Stimulated activated naive CD4-positive, alpha-beta T cell (primary cell): ENCODE results near the gene TMEM140.
A peak's percentile ranks its signal among the peaks of the same experiment; 100 is the strongest.
"Not testable (repeated sequence)": the region's sequence is repeated elsewhere in the genome, so short reads cannot be mapped to it uniquely, and the experiment has no call there.

Experiments
- DNase-seq, 6 experiments: peaks; one replicate each; lab custom pipeline; 2025; lab: John Stamatoyannopoulos, UW

Gene TMEM140

GRCh38 chr7:135195156-135195555, 47.3 kb downstream of the TMEM140 start:
- no peak for DNase-seq

DNA sequence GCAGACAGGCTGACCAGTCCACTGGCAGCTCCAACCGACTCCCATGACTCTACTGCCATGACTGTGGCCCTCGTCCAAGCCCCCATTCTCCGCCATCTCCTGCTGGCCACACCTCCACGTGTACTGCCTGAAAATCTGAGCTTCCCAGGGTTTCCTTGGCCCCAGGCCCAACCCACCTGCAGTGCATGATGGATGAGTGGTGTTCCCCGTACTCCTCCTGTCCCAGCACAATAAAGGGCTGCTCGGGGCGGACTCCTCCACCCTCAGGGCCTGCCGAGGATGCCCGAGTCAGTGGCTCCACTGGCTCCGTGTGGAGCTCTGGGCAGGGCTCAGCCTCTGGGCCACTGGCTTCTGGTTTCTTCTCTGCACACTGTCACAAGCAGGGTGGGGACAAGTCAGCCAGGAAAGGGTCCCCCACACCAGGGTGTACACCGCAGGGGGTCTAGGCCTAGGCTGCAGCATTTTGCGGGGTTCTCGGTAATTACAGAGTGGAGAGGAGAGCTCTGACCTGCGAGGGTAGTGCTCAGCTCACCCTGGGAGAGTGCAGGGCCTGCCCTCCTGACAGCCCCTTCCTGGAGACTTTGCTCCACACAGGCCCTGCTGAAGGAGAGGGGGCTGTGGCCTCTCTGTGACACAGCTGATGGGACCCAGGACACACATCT, 48.2 kb downstream of the TMEM140 start:
- DNase-seq, result no peak

DNA sequence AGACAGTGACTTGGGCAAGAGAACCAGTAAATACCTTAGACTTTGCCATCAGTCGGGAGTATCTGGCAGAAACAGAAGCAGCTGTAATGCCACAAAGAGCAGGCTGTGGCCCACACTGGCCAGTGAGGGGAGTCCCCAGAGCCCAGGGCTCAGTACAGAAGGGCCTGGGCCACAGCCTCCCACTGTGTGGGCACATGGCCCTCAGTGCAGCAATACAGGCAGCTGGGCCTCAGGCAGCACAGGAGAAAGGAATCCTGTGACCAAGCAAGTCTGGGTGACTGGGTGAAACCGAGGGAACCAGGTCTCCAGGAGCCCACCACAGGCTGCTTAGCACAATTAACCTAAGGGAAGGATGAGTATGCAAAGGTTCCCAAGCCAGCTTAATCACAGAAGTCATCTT, 49.5 kb downstream of the TMEM140 start:
- no peak for DNase-seq

DNA sequence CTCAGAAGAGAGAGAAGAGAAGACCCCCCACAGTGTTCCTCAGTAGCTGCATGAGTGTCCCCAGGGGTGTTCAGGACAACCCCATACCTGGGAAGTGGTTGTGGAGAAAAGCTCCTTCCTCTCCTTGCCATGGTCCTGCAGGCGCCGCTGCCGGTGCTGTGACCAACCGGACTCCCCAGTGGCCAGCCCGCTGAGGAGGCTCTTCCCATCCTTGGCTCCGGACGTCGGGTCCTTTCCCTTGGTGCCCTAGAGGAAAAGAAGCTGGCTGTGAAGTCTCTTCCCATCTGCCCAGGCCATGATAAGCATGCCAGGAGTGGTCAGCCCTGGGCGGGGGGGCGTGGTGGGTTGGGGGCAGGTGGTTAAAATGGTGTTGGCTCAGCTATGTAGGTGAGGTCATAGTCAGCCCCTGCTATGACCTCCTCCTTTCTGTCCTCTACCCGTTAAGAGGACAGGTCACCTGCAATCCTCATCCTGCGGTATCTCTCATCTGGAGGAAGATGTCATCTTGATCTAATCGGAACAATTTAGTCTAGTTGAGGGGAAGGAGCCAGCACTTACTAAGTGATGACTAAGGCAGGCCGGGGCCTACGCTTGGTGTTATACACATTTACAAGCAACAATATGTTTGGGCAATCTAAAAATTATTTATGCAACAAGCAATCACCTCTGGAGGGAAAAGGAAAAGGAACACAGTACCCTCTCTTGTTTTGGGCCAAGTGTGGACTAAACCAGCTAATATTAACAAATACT, 50.2 kb downstream of the TMEM140 start:
- DNase-seq, result no peak

DNA sequence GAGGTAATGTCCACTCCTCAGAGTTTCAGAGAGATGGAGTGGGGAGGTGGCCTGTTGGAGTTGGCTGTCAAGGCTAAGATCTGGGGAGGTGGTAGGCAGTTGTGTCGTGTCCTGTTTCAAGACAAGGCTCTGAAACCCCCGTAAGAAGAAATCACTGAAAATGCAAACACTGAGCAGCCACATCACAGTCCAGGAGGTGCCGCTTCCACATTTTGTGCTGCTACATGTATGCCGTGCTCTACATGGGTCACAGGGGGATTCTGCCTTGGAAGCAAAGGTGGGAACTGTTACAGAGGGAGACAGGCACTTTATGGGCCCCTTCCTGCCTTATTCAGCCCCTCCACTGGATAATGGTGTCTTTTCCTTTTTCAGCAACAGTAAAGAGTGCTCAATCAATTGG, 51.6 kb downstream of the TMEM140 start:
- no peak for DNase-seq

DNA sequence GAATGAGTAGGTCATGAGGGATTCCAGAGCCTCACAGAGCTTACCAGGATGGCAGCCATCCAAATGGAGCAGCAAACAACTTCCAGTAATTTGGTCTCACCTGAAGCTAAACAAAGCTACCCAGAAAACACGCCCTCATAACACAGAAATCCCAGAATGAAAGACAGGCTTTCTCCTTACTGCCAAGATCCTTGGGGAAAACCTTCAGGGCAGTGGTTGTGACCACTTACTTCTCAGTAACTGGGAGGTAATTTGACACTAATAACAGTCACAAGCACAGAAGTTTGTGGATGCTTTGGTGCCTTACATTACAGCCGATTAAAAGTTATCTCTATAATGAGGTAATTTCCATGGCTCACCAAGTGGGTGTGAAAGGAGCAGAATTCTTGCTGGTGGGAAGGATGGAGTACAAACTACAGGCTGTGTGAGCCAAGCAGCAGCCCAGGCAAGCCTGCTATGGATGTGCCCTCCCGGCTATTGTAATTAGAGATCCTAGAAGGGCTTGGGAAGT, 53.0 kb downstream of the TMEM140 start:
- no peak for DNase-seq

DNA sequence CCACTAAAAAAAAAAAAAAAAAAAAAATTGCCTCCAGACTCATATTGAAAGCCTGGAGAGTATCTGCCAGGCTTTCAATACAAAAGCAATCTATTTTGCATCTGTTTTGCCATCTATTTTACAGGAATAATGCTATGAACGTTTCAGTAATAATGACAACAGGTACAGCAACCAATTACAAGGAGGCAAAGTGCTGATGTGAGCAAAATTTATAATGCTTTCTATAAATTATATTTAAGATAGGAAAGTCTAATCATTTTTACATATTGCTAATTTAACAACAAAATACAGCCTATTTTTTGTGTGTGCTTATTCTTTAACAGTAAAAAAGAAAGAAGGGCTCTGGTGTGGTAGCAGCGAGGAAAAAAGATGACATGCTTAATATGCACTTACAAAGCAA, 53.5 kb downstream of the TMEM140 start:
- no peak for DNase-seq

- DNase-seq, result no peak
These were observed 56.5 kb downstream of the TMEM140 start for GRCh38 chr7:135204341-135204749.

DNA sequence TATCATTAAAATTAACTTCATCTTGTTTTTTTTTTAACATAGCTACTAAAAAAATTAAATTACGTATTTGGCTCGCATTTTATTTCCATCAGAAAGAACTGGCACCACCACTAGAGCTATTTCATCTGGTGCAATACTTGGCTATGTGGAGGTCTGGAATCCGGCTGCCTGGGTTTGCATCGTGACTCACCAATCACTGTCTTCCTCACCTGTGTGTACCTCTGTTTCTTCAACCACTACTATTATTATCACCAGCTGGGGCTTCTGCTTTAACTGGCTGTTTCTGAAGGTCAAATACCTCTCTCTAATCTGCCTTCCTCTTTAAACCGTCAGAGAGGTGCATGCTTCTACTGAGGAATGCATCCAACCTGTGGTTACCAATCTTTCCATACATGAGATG, 57.0 kb downstream of the TMEM140 start:
- DNase-seq, result no peak

- no peak for DNase-seq
These were observed 58.0 kb downstream of the TMEM140 start for GRCh38 chr7:135205850-135206249.

DNA sequence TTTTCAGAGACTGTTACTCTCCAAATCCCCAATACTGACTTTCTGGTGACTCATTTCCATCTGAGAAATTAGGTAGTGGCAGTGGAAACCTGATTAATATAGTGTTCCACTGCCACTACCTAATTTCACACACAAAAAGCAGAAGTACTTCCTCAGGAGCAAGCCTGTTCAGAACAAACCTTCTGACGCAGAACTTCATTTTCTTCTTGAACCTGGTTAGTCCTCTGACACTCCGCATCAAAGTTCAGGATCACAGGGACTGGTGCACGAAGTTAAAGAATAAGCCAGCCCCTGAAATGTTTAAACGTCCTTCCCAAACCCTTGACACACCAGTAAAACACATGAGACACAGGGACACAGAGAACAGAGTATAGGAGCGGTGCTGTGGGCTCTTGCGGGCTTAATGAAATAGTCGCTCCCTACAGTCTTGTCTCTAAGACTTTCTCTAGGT, 59.1 kb downstream of the TMEM140 start:
- no peak for DNase-seq

DNA sequence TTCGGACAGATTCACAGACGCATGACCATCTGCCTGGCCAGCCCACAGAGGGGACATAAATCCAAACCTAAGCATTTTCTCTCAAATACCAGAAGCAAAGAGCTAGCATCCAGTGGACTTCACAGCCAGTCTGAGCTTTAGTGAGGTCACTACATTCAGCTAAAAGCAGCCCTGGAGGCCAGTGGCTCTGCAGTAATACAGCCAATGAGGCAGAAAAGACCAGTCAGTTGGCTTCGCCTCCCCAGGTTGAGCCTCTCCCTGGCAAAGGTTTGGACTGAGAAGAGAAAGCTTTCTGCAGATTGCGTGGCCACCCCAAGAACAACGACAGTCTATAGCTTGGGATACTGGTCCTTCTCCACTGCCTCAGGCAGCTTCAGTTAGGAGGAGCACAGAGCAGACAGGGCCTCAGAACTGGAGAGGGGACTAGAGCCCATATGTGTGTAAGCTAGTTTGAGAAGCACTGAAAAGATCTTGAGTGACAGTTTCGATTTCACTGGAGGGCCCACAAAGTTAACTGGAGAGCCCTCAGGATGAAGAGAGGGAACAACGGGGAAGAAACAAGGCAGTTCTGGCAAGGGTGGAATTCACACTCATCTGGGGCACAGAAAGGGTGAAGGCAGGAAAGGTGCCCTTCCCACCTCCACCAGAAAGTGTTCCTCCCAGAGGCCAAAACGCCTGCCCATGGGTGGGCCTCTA, 59.7 kb downstream of the TMEM140 start:
- DNase-seq, result no peak

DNA sequence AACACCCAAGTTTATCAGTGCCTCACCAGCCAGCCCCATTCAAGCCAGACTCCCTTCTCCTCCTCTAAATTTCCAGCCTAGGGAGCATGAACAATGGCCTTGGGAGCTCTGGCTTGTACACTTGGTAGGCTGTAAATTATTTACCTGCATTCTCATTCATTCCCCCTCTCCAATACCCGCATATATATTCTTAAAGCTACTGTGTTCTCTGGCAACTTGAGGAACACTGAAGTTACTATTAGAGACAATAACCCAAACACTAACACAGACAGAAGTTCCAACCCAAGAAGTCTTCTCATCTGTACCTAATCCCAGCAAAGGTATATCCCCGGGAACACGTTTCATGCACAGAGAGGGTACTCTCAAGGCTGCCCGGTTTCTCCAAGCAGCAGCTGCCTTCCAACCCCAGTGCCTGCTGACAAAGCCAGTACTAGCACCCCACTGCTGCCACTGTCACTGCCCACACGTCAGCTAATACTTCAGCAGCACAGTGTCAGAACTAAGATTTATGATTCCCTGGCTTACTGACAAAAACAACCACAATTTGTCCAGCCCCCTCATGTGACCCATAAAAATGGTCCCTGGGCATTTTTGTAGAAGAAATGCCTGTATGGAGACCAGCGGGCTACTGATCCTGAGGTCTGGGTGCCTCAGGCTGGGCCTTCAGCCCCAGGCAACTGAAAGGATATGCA, 60.4 kb downstream of the TMEM140 start:
- DNase-seq, result no peak

DNA sequence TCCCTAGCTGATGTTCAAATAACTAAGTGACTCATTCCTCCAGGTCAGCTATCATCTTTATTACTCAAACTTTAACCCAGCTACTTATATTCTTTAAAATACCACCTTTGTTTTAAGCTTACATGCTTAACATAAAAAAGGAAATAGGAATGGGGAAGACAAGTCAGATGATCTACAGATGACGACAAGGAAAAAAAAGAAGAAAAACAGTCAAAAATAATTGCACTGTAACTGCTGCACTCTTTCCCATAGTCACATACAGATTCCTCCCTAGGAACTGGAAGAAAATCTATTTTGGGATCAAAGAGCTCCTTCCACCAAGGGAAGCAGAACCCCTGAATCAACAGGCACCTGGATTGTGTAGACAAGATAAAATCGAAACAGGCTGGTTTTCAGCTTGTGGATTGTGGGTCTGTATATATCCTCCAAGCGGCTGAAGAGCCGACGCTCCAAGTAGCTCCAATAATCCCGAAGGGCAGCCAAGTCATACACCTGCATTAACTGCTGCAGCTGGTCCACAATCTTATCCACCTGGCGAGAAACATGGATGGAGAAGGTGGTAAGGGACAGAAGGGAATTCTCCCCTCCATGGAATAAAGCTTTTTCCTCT, 61.5 kb downstream of the TMEM140 start:
- no peak for DNase-seq

DNA sequence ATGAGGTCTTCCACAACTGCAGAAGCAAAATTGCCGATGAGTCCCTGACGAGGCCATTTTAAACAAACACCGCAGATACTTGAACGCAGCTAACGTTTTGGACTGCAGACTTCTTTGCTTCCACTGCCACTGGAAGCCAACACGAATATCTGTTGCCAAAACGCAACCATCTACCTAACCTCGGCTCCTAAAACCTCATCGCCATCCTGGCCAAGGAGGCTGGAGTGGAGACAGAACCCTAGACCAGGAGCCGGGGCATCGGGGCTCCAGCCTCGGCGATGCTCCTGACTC, 63.0 kb downstream of the TMEM140 start:
- DNase-seq, result no peak

DNA sequence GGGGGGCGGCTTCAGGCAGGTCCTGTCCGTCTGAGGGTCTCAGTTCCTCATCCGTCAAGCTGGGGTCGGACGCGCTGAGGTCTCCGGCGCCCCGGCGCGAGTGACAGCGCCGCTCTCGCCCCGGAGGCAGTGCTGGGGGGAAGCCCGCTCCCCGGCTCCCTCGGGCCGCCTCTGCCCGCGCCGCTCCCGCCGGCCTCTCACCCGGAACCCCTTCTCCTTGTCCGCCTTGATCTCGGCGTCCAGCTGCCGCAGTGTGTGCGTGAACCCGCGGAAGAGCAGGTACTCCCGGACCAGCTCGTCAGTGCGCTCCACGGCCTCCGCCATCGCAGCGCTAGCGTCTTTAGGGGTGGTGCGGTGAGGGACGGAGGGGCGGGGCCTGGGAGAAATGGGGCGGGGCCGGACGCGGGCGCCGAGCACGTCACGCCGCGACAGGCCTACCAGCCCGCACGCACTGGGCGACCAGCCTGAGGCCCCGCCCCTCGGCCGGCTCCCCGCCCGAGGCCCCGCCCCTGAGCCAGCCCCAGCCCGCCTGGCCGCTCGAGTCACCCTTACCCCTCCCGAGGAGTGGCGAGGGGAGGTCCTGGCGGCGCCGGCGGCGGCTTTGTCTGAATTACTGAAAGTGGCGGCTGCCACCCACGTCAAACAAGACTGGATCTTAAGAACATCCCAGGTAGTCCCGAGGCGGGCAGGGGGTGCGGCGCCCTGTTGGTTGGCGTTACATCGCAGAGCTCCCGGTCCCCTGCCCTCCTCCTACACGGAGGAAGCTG, 63.5 kb downstream of the TMEM140 start, which contains the start of gene WDR91:
WDR91 (minus strand) TSS at position 348 of the 767 bp plus-strand sequence; CDS start at position 324, 24 bp downstream.
- DNase-seq, result peak; percentile 88 to 96 (median 95)

DNA sequence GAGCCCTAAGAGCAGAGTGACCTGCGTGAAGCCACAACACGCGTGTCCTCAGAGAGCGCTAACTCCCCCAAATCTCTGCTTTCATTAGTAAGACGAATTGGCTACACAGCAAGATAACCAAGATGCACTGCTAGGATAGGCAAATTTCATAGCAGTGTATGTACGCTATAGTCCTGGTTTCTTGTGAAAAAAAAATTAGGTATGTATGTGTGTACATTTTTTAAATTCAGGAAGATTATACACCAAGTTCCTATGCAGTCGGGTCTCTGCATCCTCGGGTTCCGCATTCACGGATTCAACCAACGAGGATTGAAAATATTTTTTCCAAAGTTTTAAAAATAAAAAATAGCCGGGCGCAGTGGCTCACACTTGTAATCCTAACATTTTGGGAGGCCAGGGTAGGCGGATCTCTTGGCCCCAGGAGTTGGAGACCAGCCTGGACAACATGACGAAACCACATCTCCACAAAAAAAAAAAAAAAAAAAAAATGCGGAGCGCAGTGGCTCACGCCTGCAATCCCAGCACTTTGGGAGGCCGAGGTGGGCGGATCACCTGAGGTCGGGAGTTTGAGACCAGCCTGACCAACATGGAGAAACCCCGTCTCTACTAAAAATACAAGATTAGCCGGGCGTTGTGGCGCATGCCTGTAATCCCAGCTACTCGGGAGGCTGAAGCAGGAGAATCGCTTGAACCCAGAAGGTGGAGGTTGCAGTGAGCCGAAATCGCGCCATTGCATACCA, 64.2 kb downstream of the TMEM140 start:
- DNase-seq, result not testable (repeated sequence)

DNA sequence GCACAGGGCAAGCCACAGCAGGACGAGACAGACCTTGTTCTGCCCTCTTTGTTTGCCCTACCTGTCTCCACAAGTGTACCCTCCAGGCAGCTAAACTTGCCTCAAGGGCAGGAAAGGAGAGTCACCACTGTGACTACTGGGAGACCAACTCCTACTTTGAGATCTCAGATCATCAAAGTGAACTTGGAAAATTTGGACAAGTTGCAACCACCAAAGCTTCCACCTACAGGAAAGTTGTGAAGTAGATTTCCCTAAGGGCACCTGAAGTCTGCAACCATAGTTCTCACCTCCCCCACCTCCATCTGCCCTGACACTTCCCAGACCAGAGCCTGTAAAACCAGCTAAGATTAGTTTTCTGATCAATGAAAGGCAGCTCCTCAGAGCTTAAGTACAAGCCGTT, 66.0 kb downstream of the TMEM140 start:
- no peak for DNase-seq

DNA sequence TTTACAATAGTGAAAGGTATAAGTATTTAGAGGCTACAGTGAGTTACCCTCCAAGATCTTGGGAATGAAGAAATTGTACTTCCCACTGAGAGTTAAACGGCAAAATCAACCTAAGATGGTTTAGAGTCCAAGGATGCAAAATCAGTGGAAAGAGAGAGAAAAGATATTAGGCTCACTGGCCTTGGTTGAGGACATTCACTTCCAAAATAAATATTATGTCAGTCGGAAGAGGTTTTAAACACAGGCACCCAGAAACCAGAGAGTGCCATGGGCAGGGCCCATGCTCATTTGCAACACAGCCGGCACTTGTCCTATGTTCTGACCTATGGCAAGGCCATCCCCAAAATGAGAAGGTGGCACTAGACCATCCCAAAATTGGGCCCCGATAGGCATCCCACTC, 67.3 kb downstream of the TMEM140 start:
- no peak for DNase-seq

GRCh38 chr7:135215698-135216097, 67.8 kb downstream of the TMEM140 start:
- DNase-seq, result no peak
